HG02798 (cell line): ENCODE measurements around the gene EPB41L2.

Experiments
- ATAC-seq: cut with Tn5 transposase; IDR thresholded peaks from one replicate; pipeline ENCODE4 v1.9.1; 2021; ENCODE audit warnings: mild to moderate bottlenecking; ENCODE audit not compliant: unreplicated experiment, poor library complexity

Gene EPB41L2

GRCh38 chr6:130851026-130851425, 212.0 kb downstream of the EPB41L2 start:
- no peak for ATAC-seq

DNA sequence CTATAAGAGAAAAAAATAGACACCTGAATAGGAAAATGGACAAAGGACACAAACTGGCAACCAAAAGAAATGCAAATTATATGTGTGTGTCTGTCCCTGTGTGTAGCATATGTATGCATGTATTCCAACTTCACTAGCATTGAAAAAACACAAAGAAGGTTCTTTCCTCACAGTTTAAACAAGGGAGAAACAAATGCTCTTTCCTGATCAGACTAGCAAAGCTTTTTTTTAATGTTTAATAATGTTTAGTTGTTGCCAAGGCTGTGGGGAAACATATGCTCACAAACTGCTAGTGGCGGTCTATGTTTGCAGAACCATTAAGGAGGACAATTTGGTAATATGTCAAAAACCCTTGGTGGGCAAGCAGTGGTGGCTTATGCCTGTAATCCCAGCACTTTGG, 213.5 kb downstream of the EPB41L2 start:
- no peak for ATAC-seq

GRCh38 chr6:130848945-130849344, 214.1 kb downstream of the EPB41L2 start:
- peak; percentile 85 for ATAC-seq

DNA sequence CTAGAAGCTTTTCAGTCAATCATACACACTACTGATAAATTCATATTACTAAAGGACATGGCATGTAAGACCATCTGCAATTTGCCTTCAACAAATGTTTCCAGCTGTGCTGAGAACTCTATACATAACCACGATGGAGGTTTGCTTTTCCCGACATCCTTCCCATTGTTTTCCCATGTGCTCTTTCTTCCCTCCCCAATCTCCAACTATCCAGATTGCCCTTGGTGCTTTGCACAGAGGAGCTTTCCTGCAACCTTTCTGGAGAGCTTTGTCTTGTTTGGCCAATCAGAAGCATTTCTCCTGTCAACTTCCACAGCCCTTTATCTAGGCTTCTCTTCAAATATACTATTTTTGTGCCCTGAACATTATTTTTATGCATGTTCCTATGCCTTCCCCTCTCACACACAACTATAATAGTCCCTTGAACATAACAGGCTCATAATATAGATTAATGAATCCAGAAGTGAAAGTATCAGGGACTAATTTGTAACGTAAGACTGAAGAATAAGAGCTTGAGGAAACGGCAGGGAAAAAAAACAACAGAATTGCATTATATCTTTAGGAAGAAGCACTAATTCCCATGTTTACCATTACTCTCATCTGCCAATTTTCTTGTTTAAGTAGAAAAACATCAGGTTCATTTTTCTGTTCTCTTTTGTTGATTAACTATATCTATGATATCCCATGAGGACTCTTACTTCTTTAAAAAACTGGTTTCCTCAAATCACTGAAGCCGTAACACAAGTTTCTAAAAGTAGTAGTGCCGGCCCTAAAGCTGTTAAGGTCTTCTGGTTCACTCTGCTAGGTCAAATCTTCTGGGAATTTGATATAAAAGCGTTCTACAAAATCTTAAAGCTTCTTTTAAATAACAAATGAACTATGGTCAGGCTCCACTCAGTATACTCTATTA, 215.8 kb downstream of the EPB41L2 start:
- ATAC-seq = no peak

- no peak for ATAC-seq
Observed at GRCh38 chr6:130846501-130846900, 216.5 kb downstream of the EPB41L2 start.

DNA sequence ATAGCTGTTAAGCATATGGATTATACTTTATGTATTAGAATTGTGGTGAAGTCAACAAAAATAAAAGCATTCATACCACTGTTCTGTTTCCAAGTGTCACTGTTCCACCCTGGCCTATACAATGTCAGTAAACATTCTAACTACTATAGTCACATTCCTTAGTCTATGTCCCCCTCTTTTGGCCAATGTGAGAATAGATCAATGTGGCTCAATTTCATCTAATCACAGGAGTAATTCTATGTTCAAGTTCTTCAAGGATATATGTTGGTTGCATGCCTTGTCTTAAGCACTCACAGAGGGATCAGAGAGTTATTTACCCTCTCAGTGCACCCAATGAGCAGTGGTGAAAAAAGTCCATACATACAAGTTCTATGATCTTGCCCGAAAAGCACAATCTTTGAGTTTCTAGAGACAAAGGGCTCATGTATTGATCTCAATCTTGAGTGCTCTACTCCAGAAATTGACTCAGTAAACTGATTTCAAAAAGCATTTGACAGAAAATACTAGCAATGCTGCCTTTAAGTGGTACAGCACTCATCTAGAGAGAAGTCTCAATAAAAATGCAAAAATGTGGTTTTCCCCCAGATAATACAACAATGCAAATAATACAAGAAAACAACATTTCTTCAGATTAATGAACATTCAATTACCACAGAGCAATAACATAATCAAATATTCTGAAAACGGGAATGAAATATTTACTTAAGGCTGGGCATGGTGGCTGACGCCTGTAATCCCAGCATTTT, 219.3 kb downstream of the EPB41L2 start:
- peak; percentile 82 for ATAC-seq

GRCh38 chr6:130841128-130841728, 221.8 kb downstream of the EPB41L2 start:
- ATAC-seq = no peak

DNA sequence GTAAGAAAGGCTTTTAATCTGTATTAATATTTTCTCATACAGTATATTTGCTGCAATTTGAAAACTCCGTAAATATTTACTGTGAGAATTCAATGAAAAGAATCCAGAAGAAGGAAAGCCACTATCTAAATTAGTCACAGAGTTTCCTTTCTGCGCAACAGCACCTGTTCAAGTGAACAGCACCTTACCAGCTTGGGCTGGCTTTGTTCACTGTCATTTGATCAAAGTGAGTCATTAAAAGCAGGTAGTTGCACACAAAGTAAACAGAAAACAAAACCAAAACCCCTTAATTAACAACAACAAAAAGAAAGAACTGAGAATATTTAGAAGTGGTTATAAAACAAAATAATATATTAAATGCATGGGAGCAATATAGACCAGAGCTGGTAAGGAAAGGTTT, 223.0 kb downstream of the EPB41L2 start:
- no peak for ATAC-seq

- no peak for ATAC-seq
Observed at GRCh38 chr6:130839379-130839778, 223.7 kb downstream of the EPB41L2 start.

GRCh38 chr6:130838951-130839350, 224.1 kb downstream of the EPB41L2 start:
- ATAC-seq = no peak

DNA sequence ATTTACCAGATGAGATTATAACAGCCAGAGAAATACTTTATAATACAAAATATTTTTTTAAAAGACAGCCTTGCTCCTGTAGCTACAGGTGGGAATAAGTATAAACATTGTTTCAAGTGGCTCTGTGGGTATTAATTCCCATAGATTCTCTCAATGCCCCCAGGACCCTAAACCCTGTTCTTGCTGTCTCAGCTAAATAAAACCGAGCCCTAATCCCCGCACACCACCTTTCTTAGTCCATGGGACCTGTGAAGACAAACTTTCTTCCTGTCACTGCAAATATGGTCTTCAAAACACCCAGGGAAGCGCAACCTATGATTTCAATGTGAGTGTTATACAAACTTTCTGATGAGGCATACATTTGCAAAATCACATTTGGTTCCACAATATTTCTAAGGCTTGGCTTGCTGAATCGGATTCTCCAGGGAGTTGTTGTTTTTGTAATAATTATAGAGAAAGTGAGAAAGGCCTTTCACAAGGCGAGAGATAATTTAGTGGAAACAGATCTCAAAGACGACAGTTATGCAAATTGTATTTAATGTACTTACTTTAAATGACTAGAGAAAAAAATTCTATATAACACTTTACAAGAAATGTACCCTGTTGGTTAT, 224.7 kb downstream of the EPB41L2 start:
- no peak for ATAC-seq

GRCh38 chr6:130837067-130837466, 226.0 kb downstream of the EPB41L2 start:
- ATAC-seq = no peak

GRCh38 chr6:130836055-130836640, 226.9 kb downstream of the EPB41L2 start:
- no peak for ATAC-seq

- no peak for ATAC-seq
Observed at GRCh38 chr6:130834482-130835251, 228.4 kb downstream of the EPB41L2 start.

GRCh38 chr6:130833569-130833968, 229.5 kb downstream of the EPB41L2 start:
- ATAC-seq = no peak

DNA sequence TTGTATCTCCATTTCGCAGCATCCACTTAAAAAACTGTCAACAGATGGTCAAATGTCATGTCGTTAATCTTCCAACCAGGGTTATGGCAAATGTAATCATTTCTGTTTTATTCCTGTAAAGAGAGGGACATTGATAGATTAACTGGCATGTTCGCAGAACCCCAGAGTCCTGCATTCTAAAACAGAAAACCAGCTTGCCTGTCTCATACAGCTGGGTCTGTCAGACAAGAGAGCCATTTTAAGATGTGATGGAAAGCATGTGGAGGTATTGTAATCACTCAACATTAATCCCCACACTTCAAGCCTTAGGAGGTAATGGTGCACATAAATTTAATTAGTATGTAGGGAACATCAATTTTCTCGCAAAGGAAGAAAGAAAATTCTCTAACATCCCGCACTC, 231.4 kb downstream of the EPB41L2 start:
- no peak for ATAC-seq

- ATAC-seq = no peak
Observed at GRCh38 chr6:130829333-130829910, 233.6 kb downstream of the EPB41L2 start.

- no peak for ATAC-seq
Observed at GRCh38 chr6:130827247-130828149, 235.5 kb downstream of the EPB41L2 start, which contains the start of gene SMLR1. Gene SMLR1, plus strand, starts transcription at chr6:130827406. Its CDS starts 8 bp downstream, at chr6:130827414.
